GM19035 (cell line): ENCODE data around the gene OR10X1.

Source experiments
- ATAC-seq: cut with Tn5 transposase; IDR thresholded peaks from one replicate; pipeline ENCODE4 v1.9.1; 2021; ENCODE audit not compliant: unreplicated experiment

The OR10X1 gene

GRCh38 chr1:158579733-158580132, at the start of gene OR10X1:
Gene OR10X1 (minus strand): TSS chr1:158579899. CDS start chr1:158579899, 0 bp downstream.
- no peak for ATAC-seq

GRCh38 chr1:158613764-158614163, 34.1 kb upstream of the OR10X1 start:
- ATAC-seq, result no peak

- ATAC-seq, result no peak
Observed at GRCh38 chr1:158611916-158612315, 32.2 kb upstream of the OR10X1 start.

GRCh38 chr1:158607296-158607695, 27.6 kb upstream of the OR10X1 start:
- ATAC-seq, result no peak

GRCh38 chr1:158604968-158605367, 25.3 kb upstream of the OR10X1 start, which contains the start of gene OR10Z1:
Gene OR10Z1 (plus strand): TSS chr1:158605268. CDS start chr1:158606439, 1,171 bp downstream.
- ATAC-seq, result no peak

GRCh38 chr1:158600735-158601134, 21.0 kb upstream of the OR10X1 start:
- ATAC-seq, result no peak

- ATAC-seq, result no peak
Observed at GRCh38 chr1:158586942-158587341, 7.2 kb upstream of the OR10X1 start.

GRCh38 chr1:158583962-158584361, 4.3 kb upstream of the OR10X1 start:
- no peak for ATAC-seq

- ATAC-seq, result no peak
Observed at GRCh38 chr1:158577561-158577960, 2.1 kb downstream of the OR10X1 start.

GRCh38 chr1:158572226-158572625, 7.5 kb downstream of the OR10X1 start:
- ATAC-seq, result no peak

- ATAC-seq, result no peak
Observed at GRCh38 chr1:158570480-158570879, 9.2 kb downstream of the OR10X1 start, which contains the start of gene OR6P1. Gene OR6P1 (minus strand): TSS chr1:158570580. CDS start chr1:158563604, 6,976 bp downstream.

- ATAC-seq, result no peak
Observed at GRCh38 chr1:158564608-158565007, 15.1 kb downstream of the OR10X1 start.

- no peak for ATAC-seq
Observed at GRCh38 chr1:158563853-158564252, 15.8 kb downstream of the OR10X1 start.

- ATAC-seq, result no peak
Observed at GRCh38 chr1:158559696-158560095, 20.0 kb downstream of the OR10X1 start.

- ATAC-seq, result no peak
Observed at GRCh38 chr1:158554352-158554751, 25.3 kb downstream of the OR10X1 start, which contains the start of gene OR6Y1. Gene OR6Y1 (minus strand): TSS chr1:158554405. CDS start chr1:158548105, 6,300 bp downstream.

GRCh38 chr1:158552296-158552695, 27.4 kb downstream of the OR10X1 start:
- no peak for ATAC-seq

GRCh38 chr1:158547533-158547932, 32.2 kb downstream of the OR10X1 start:
- no peak for ATAC-seq

- ATAC-seq, result no peak
Observed at GRCh38 chr1:158537609-158538008, 42.1 kb downstream of the OR10X1 start.

GRCh38 chr1:158534496-158534895, 45.2 kb downstream of the OR10X1 start:
- ATAC-seq, result no peak
